ENCODE results near the gene SLC32A1. TPM values are rescaled to one million over a fixed set of nuclear protein-coding genes. Genes with fewer than 3 reads are reported as not detected.
A peak's percentile ranks its signal among the peaks of the same experiment; 100 is the strongest.

The SLC32A1 gene
- total RNA-seq, 1 donor from 2014 or later = not detected

DNA sequence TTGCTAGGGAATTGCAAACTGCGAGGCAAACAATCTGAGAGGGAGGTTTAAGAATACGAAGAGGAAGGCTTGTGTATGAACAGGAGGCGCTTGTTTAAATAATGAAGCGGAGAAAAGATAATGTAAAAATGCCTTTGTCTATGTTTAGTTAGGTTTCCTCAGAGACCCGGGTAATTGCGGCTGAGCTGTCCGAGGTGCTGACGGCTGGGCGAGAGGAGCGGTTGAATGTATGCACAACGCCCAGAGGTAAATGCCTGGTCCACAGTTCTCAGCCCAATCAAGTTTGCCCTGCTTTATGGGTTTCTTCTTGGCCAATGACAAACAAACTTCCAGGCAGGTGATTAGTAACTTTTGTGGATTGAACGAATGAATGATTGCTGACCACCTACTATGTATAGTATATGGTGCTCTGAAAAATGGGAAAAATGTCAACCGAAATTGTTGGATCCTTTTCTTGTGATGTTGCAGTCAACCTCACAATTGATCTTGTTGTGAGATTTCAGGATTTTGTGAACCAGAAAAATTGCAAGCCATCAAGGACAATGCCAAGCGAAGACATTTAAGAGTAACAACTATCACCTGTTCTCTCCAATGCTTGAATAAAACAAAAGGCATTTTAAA is 38.3 kb upstream of the SLC32A1 start:
- DNase-seq (ENCODE audit: low spot score in 2 of 2, unreplicated experiment in 2 of 2) = peak; percentile 55 to 88
- no peak overlapping the region for H3K4me3 Mint-ChIP-seq
- no peaks in the 10 kb centered on the region for H3K9me3 Mint-ChIP-seq
- no peaks in the 10 kb centered on the region for H3K36me3 Mint-ChIP-seq
- no peaks in the 10 kb centered on the region for H3K4me1 Mint-ChIP-seq
- TF ChIP-seq CTCF (IDR thresholded peaks at IDR 0.05; ENCODE audit: unreplicated experiment) = no peak
- no peak overlapping the region for H3K27ac Mint-ChIP-seq
- peaks cover 50% of the 10 kb centered on the region for H3K27me3 Mint-ChIP-seq (ENCODE audit: low read depth)

GRCh38 chr20:38692436-38693411 is 31.6 kb upstream of the SLC32A1 start:
- Mint-ChIP-seq H3K36me3 (no peaks in the 10 kb centered on the region), H3K4me3 (no peak overlapping the region), H3K27me3 (ENCODE audit: low read depth) (peaks cover 41% of the 10 kb centered on the region), H3K9me3 (no peaks in the 10 kb centered on the region), H3K27ac (no peak overlapping the region), H3K4me1 (no peaks in the 10 kb centered on the region)
- peak; percentile 71 to 83 for DNase-seq (ENCODE audit: low spot score in 2 of 2, unreplicated experiment in 2 of 2)
- no peak for TF ChIP-seq CTCF (IDR thresholded peaks at IDR 0.05; ENCODE audit: unreplicated experiment)

DNA sequence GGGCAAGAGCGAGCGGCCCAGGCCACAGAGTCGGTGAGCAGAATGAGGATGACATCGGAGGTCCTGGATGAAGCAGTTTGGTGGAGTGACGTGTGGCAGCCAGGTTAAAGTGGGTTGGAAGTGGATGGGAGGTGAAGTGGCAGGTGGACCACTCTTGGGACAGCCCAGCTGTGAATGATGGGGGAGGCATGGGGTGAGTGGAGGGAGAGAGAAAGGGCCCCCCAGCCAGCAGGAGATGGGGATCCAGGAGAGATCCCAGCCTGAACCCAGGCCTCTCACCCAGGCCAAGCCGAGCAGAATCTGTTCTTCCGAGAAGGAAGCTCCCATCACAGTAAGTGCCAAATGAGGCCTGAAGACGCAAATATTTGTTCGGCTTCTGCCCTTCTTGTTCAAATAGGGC is 27.0 kb upstream of the SLC32A1 start:
- TF ChIP-seq CTCF (IDR thresholded peaks at IDR 0.05; ENCODE audit: unreplicated experiment) = no peak
- no peaks in the 10 kb centered on the region for H3K4me1 Mint-ChIP-seq

DNA sequence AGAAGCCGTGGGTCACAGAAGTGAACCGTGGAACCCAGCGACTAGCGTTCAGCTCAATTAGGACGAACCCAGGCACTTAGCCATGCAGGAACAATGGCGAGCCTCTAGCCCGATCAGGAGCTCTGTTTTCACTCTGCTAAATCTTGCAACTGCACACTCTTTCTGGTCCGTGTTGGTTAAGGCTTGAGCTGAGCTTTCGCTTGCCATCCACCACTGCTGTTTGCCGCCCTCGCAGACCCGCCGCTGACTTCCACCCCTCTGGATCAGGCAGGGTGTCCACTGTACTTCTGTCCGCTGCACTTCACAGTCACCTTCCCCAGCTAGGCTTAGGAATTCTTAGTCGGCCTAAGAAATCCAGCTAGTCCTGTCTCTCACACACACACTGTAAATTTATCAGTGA is 25.7 kb upstream of the SLC32A1 start:
- Mint-ChIP-seq H3K4me3 (no peak overlapping the region), H3K27ac (no peak overlapping the region), H3K27me3 (ENCODE audit: low read depth) (peaks cover 22% of the 10 kb centered on the region), H3K9me3 (no peaks in the 10 kb centered on the region), H3K4me1 (no peaks in the 10 kb centered on the region), H3K36me3 (no peaks in the 10 kb centered on the region)
- no peak for TF ChIP-seq CTCF (IDR thresholded peaks at IDR 0.05; ENCODE audit: unreplicated experiment)
- no peak for DNase-seq (ENCODE audit: low spot score in 2 of 2, unreplicated experiment in 2 of 2)

More for the DNA sequence above, 27.0 kb upstream of the SLC32A1 start:
- DNase-seq (ENCODE audit: low spot score in 2 of 2, unreplicated experiment in 2 of 2) = no peak
- Mint-ChIP-seq H3K36me3 (no peaks in the 10 kb centered on the region), H3K27me3 (ENCODE audit: low read depth) (peaks cover 20% of the 10 kb centered on the region), H3K27ac (no peak overlapping the region), H3K4me3 (no peak overlapping the region), H3K9me3 (no peaks in the 10 kb centered on the region)

GRCh38 chr20:38700141-38700540 is 24.1 kb upstream of the SLC32A1 start:
- H3K27me3 Mint-ChIP-seq (ENCODE audit: low read depth) = peaks cover 31% of the 10 kb centered on the region
- H3K4me3 Mint-ChIP-seq = no peak overlapping the region
- no peaks in the 10 kb centered on the region for H3K9me3 Mint-ChIP-seq
- H3K4me1 Mint-ChIP-seq = no peaks in the 10 kb centered on the region
- no peaks in the 10 kb centered on the region for H3K36me3 Mint-ChIP-seq
- no peak overlapping the region for H3K27ac Mint-ChIP-seq
- DNase-seq (ENCODE audit: low spot score in 2 of 2, unreplicated experiment in 2 of 2) = no peak
- no peak for TF ChIP-seq CTCF (IDR thresholded peaks at IDR 0.05; ENCODE audit: unreplicated experiment)
